H1 (cell line): ENCODE data around the gene ISG20L2. TPM values are rescaled to one million over a fixed set of nuclear protein-coding genes. Genes with fewer than 3 reads are reported as not detected.

Experiments
- CTCF ChIA-PET: fragments of 300-600 bp; sonication (Branson Sonifier 250); formaldehyde crosslinking; loops from one replicate; lab custom pipeline; 2021; ENCODE audit not compliant: partially characterized antibody; lab: Charles Lee
- POLR2A ChIA-PET: fragments of 300-600 bp; sonication (Branson Sonifier 250); formaldehyde crosslinking; loops from one replicate; lab custom pipeline; 2021; ENCODE audit warnings: inconsistent platforms; ENCODE audit not compliant: partially characterized antibody; lab: Charles Lee
- DNase-seq, 2 experiments: peaks; one replicate each; pipeline versions ENCODE4 v3.0.0 to v3.0.0-alpha.2; 2010 to 2022; ENCODE audit warnings: low spot score in 2 of 2, low read depth in 1 of 2, mixed read lengths in 1 of 2
- FAIRE-seq: peaks from 2 replicates; lab custom pipeline; 2011; peaks lifted over from hg19 to GRCh38; lab: Jason Lieb, UNC
- H2AFZ ChIP-seq: 2 replicates; pipeline ENCODE4 v1.8.1; 2012; ENCODE audit warnings: low read length, inconsistent platforms
- H2AK5ac ChIP-seq: 2 replicates; pipeline ENCODE4 v1.6.1; 2013; ENCODE audit warnings: low read depth, low read length
- H2BK120ac ChIP-seq: replicated peaks from 2 replicates; pipeline ENCODE3; 2013; ENCODE audit warnings: low read depth, low read length, inconsistent platforms
- H2BK12ac ChIP-seq: 2 replicates; pipeline ENCODE4 v1.6.1; 2013; ENCODE audit warnings: low read depth, low read length
- H2BK15ac ChIP-seq: 2 replicates; pipeline ENCODE4 v1.6.1; 2013; ENCODE audit warnings: low read length
- H2BK20ac ChIP-seq: 2 replicates; pipeline ENCODE4 v1.6.1; 2013; ENCODE audit warnings: low read length
- H2BK5ac ChIP-seq: 2 replicates; pipeline ENCODE4 v1.6.1; 2013; ENCODE audit warnings: low read depth, low read length
- H3K14ac ChIP-seq: 2 replicates; pipeline ENCODE4 v1.6.1; 2013; ENCODE audit warnings: inconsistent platforms; ENCODE audit not compliant: insufficient read length
- H3K18ac ChIP-seq: 2 replicates; pipeline ENCODE4 v1.6.1; 2013; ENCODE audit warnings: low read length; ENCODE audit errors: extremely low read depth
- H3K23ac ChIP-seq: 2 replicates; pipeline ENCODE4 v1.6.1; 2013; ENCODE audit warnings: inconsistent platforms; ENCODE audit not compliant: insufficient read length
- H3K23me2 ChIP-seq: 2 replicates; pipeline ENCODE4 v1.6.1; 2013; ENCODE audit warnings: low read depth, low read length
- H3K27ac ChIP-seq: 2 replicates; pipeline ENCODE4 v1.6.1; 2011; ENCODE audit warnings: low read depth, low read length, inconsistent platforms
- H3K27me3 ChIP-seq, 4 experiments: replicated peaks in 1 of 4; 1 replicate in 1 of 4; 2 replicates in 3 of 4; pipeline versions ENCODE4 v1.6.1 to v1.8.1; 2011 to 2013; ENCODE audit warnings: low read length in 3 of 4, mild to moderate bottlenecking in 3 of 4, inconsistent platforms in 2 of 4, mixed read lengths in 2 of 4, moderate library complexity in 1 of 4; ENCODE audit not compliant: control insufficient read depth in 3 of 4, insufficient read depth in 3 of 4; ENCODE audit errors: extremely low read depth in 1 of 4
- H3K36me3 ChIP-seq, 4 experiments: 2 replicates each; pipeline versions ENCODE4 v1.6.1 to v1.8.1; 2011 to 2013; ENCODE audit warnings: mild to moderate bottlenecking in 4 of 4, low read length in 3 of 4, moderate library complexity in 2 of 4, control low read depth in 1 of 4, inconsistent platforms in 1 of 4; ENCODE audit not compliant: insufficient read depth in 4 of 4, control insufficient read depth in 2 of 4
- H3K4ac ChIP-seq: replicated peaks from 2 replicates; pipeline ENCODE3; 2013; ENCODE audit warnings: low read length, low read depth, mixed read lengths, inconsistent platforms; ENCODE audit not compliant: insufficient read length
- H3K4me1 ChIP-seq, 4 experiments: replicated peaks in 1 of 4; 1 replicate in 1 of 4; 2 replicates in 3 of 4; pipeline versions ENCODE4 v1.6.1 to v1.8.1; 2011 to 2013; ENCODE audit warnings: low read length in 3 of 4, inconsistent platforms in 2 of 4, mixed read lengths in 1 of 4; ENCODE audit not compliant: insufficient read depth in 4 of 4, control insufficient read depth in 3 of 4
- H3K4me2 ChIP-seq, 2 experiments: 2 replicates each; pipeline versions ENCODE4 v1.6.1 to v1.8.1; 2011 to 2013; ENCODE audit warnings: low read depth in 2 of 2, low read length in 2 of 2, control low read depth in 1 of 2, inconsistent platforms in 1 of 2, mild to moderate bottlenecking in 1 of 2; ENCODE audit not compliant: insufficient read depth in 1 of 2
- H3K4me3 ChIP-seq, 4 experiments: fragments of 200-600, 300-600 bp in 1 of 4; sonication (generic), shearing (Covaris generic), sonication (Bioruptor Twin) in 1 of 4; 2 replicates each; pipeline versions ENCODE4 v1.5.1 to v1.8.1; 2011 to 2016; ENCODE audit warnings: low read length in 4 of 4, low read depth in 3 of 4, control low read depth in 2 of 4, inconsistent platforms in 2 of 4, mild to moderate bottlenecking in 2 of 4, mixed read lengths in 1 of 4, moderate library complexity in 1 of 4; ENCODE audit not compliant: insufficient read depth in 2 of 4; ENCODE audit errors: extremely low read depth in 1 of 4
- H3K56ac ChIP-seq: replicated peaks from 2 replicates; pipeline ENCODE3; 2013; ENCODE audit warnings: low read depth, mild to moderate bottlenecking, mixed read lengths, low read length, inconsistent platforms; ENCODE audit not compliant: insufficient read length
- H3K79me1 ChIP-seq: 2 replicates; pipeline ENCODE4 v1.6.1; 2013; ENCODE audit warnings: low read depth, low read length, control low read depth
- H3K79me2 ChIP-seq, 2 experiments: 2 replicates each; pipeline versions ENCODE4 v1.6.1 to v1.8.1; 2012 to 2013; ENCODE audit warnings: low read length in 2 of 2, mild to moderate bottlenecking in 2 of 2, inconsistent platforms in 1 of 2; ENCODE audit not compliant: insufficient read depth in 2 of 2, control insufficient read depth in 1 of 2
- H3K9ac ChIP-seq, 4 experiments: replicated peaks in 1 of 4; 1 replicate in 1 of 4; 2 replicates in 3 of 4; pipeline versions ENCODE4 v1.6.1 to v1.8.1; 2011 to 2013; ENCODE audit warnings: low read depth in 3 of 4, low read length in 3 of 4, control low read depth in 2 of 4, mild to moderate bottlenecking in 2 of 4, moderate library complexity in 2 of 4, inconsistent platforms in 1 of 4; ENCODE audit errors: extremely low read depth in 1 of 4
- H3K9me3 ChIP-seq, 2 experiments: 2 replicates each; pipeline versions ENCODE4 v1.6.1 to v1.8.1; 2012 to 2013; ENCODE audit warnings: mild to moderate bottlenecking in 2 of 2, moderate library complexity in 2 of 2, control low read depth in 1 of 2, inconsistent platforms in 1 of 2, low read depth in 1 of 2, low read length in 1 of 2, mixed read lengths in 1 of 2; ENCODE audit not compliant: insufficient read depth in 2 of 2
- H4K20me1 ChIP-seq, 2 experiments: replicated peaks in 1 of 2; 2 replicates each; pipeline versions ENCODE3 to v1.8.1; 2011 to 2013; ENCODE audit warnings: inconsistent platforms in 2 of 2, low read length in 2 of 2, mild to moderate bottlenecking in 1 of 2; ENCODE audit not compliant: insufficient read depth in 2 of 2, control insufficient read depth in 1 of 2
- H4K5ac ChIP-seq: 2 replicates; pipeline ENCODE4 v1.6.1; 2013; ENCODE audit warnings: low read length, low read depth, mixed read lengths, inconsistent platforms; ENCODE audit not compliant: insufficient read length
- H4K8ac ChIP-seq: 2 replicates; pipeline ENCODE4 v1.8.0; 2013; ENCODE audit warnings: mild to moderate bottlenecking, moderate library complexity, low read length, inconsistent platforms; ENCODE audit not compliant: insufficient read depth; ENCODE audit errors: extremely low read depth
- H4K91ac ChIP-seq: replicated peaks from 2 replicates; pipeline ENCODE3; 2013; ENCODE audit warnings: low read length, mixed read lengths, inconsistent platforms; ENCODE audit not compliant: insufficient read length
- CREB1 ChIP-seq: IDR thresholded peaks from 2 replicates; pipeline ENCODE4 v1.6.1; 2012; ENCODE audit warnings: inconsistent platforms
- CTBP2 ChIP-seq: IDR thresholded peaks from 2 replicates; pipeline ENCODE4 v1.7.0; 2011; ENCODE audit warnings: borderline replicate concordance, mild to moderate bottlenecking, moderate library complexity, mixed read lengths, low read length; ENCODE audit not compliant: insufficient read depth, insufficient read length
- EGR1 ChIP-seq: IDR thresholded peaks from 2 replicates; pipeline ENCODE4 v1.6.1; 2011; ENCODE audit warnings: low read depth, low read length, borderline replicate concordance
- EZH2 ChIP-seq: fragments of 200-600 bp; sonication (generic); IDR thresholded peaks from 2 replicates; pipeline ENCODE4 v1.7.1; 2012; ENCODE audit warnings: low read depth, mild to moderate bottlenecking, moderate library complexity, low read length, inconsistent platforms; ENCODE audit not compliant: severe bottlenecking
- HDAC2 ChIP-seq, 2 experiments: fragments of 300-600 bp in 1 of 2; sonication (generic) in 1 of 2; IDR thresholded peaks; 2 replicates each; pipeline ENCODE4 v1.6.1; 2011 to 2012; ENCODE audit warnings: low read depth in 2 of 2, low read length in 2 of 2, mild to moderate bottlenecking in 2 of 2, moderate library complexity in 2 of 2, borderline replicate concordance in 1 of 2, inconsistent platforms in 1 of 2
- POLR2A ChIP-seq, 2 experiments: IDR thresholded peaks; 1 replicate in 1 of 2; 2 replicates in 1 of 2; pipeline ENCODE4 v1.6.1; 2011; ENCODE audit warnings: low read depth in 2 of 2, low read length in 2 of 2, mild to moderate bottlenecking in 2 of 2; ENCODE audit errors: control extremely low read depth in 1 of 2
- RAD21 ChIP-seq, 2 experiments: IDR thresholded peaks in 1 of 2; conservative IDR thresholded peaks in 1 of 2; 2 replicates each; pipeline ENCODE4 v1.6.1; 2011; ENCODE audit warnings: low read depth in 2 of 2, low read length in 2 of 2, improper control_type of control experiment in 1 of 2, inconsistent platforms in 1 of 2, mild to moderate bottlenecking in 1 of 2, moderate library complexity in 1 of 2
- RBBP5 ChIP-seq: IDR thresholded peaks from 2 replicates; pipeline ENCODE4 v1.7.1; 2012; ENCODE audit warnings: low read depth, mild to moderate bottlenecking, inconsistent platforms, low read length, moderate library complexity, borderline replicate concordance
- SIN3A ChIP-seq, 2 experiments: IDR thresholded peaks in 1 of 2; conservative IDR thresholded peaks in 1 of 2; 2 replicates each; pipeline ENCODE4 v1.6.1; 2011 to 2012; ENCODE audit warnings: low read length in 2 of 2, improper control_type of control experiment in 1 of 2, low read depth in 1 of 2, mild to moderate bottlenecking in 1 of 2
- WGBS, 2 experiments: shearing (Covaris generic) in 1 of 2; methylation state at CpG; one replicate each; pipeline versions ENCODE4 v1.1.6 to v1.1.7; 2013 to 2015; ENCODE audit warnings: low lambda C conversion rate in 2 of 2, mixed read lengths in 2 of 2, inconsistent platforms in 1 of 2, low coverage in 1 of 2, missing lambda C conversion rate in 1 of 2; ENCODE audit not compliant: insufficient replicate concordance in 2 of 2, insufficient coverage in 1 of 2, insufficient read length in 1 of 2; ENCODE audit errors: extremely low coverage in 1 of 2, missing lambda C conversion rate in 1 of 2; 5-methylcytosine and 5-hydroxymethylcytosine counted together
- polyA plus RNA-seq, 7 experiments: library from polyadenylated mRNA; depleted of rRNA in 3 of 7; stranded (reverse) in 5 of 7; unstranded in 2 of 7; fragments of >200 nt in 5 of 7; fragments of 200-250 nt in 2 of 7; gene quantifications; 1 replicate in 5 of 7; 2 replicates in 1 of 7; 4 replicates in 1 of 7; pipeline versions ENCODE4 v1.2.1 to v1.2.3, GENCODE V29; 2011 to 2013; ENCODE audit warnings: missing spikeins in 2 of 7, mixed read lengths in 2 of 7
- total RNA-seq: library from RNA; stranded (reverse); fragmentation: NEBNext Ultra II Directional; extraction: Animal tissue kit (Norgen Biotek cat#: 25700); gene quantifications from 2 replicates; pipeline ENCODE4 v1.2.1, GENCODE V29; 2021

ISG20L2 gene
- total and polyA plus RNA-seq, 2 of the 8 experiments (the other 6 are each of a cell fraction or from before 2014, with no cell fraction given), result 47.5 to 53.0 TPM

DNA sequence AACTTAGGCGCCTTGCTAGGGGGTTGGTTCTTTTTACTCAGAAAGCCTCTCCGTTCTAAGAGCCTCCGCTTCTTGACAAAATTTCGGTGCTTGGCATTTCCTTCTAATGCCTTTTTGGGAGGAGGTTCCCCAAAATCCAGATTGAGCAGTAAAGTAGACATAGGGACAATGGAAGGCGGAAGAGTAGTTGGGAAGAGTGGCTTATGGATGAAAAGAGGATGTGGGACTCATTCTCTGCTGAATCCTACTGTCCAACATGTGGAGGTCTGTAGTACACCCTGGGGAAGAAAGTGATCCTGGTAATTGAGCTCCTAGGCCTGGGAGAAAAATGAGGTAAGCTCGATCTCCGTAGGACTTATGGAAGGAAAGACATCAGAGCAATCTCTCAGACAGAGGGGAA is 1.1 kb downstream of the ISG20L2 start:
- Histone ChIP-seq H2BK5ac (peak overlapping the region; percentile 62; the same call in 1 of the 2 replicates), H3K79me2 (peaks cover 22 to 74% of the 10 kb centered on the region in 2 experiments), H2AK5ac (peak overlapping the region; percentile 2), H3K36me3 (peaks cover 12 to 23% (median 21%) of the 10 kb centered on the region in 4 experiments), H4K8ac (no peak overlapping the region), H2BK120ac (no peak overlapping the region), H2BK15ac (no peak overlapping the region), H3K23me2 (peaks cover 8% of the 10 kb centered on the region), H3K27me3 (no peaks in the 10 kb centered on the region), H2AFZ (no peak overlapping the region), H3K4me2 (peak overlapping the region; percentile 91 to 97), H2BK20ac (no peak overlapping the region), H3K4ac (no peak overlapping the region), H3K4me3 (peak overlapping the region; percentile 83 to 100 (median 94)), H4K5ac (no peak overlapping the region), H3K14ac (no peak overlapping the region), H3K4me1 (peaks cover 0 to 23% (median 18%) of the 10 kb centered on the region in 4 experiments; a peak in 6 of 7 replicates), H4K91ac (no peak overlapping the region), H2BK12ac (peak overlapping the region; percentile 13; the same call in 1 of the 2 replicates), H3K56ac (no peak overlapping the region), H3K27ac (peak overlapping the region; percentile 89; the same call in 1 of the 2 replicates), H3K18ac (no peak overlapping the region), H3K9ac (peak overlapping the region; percentile 89 to 95 (median 92)), H3K9me3 (no peaks in the 10 kb centered on the region), H3K23ac (no peak overlapping the region), H3K79me1 (peaks cover 9% of the 10 kb centered on the region), H4K20me1 (peaks cover 21 to 32% of the 10 kb centered on the region in 2 experiments)
- DNase-seq, result no peak
- ChIA-PET POLR2A (interaction anchor here (1.1 to 13.3 kb wide), 15 partner anchors 11 to 172 kb away, joined by 3 to 214 read pairs (median 14); partner anchors contain the start of genes CRABP2, HDGF, MRPL24 and NES), CTCF (interaction anchor here (0.8 to 65.2 kb wide), 33 partner anchors 8 to 200 kb away, joined by 3 to 4284 read pairs (median 11); partner anchors contain the start of genes CRABP2, HAPLN2, HDGF and INSRR)
- TF ChIP-seq HDAC2 (IDR thresholded peaks at IDR 0.05; ENCODE audit: borderline replicate concordance in 1 of 2, low read depth in 2 of 2, low read length in 2 of 2) (no peak), RBBP5 (no peak), EZH2 (no peak), SIN3A (conservative IDR thresholded peaks at IDR 0.05 in 1 of 2, IDR thresholded peaks at IDR 0.05 in 1 of 2; ENCODE audit: low read depth in 1 of 2, low read length in 2 of 2) (no peak), EGR1 (no peak), POLR2A (IDR thresholded peaks at IDR 0.05; ENCODE audit: control extremely low read depth in 1 of 2, low read depth in 2 of 2, low read length in 2 of 2) (no peak), CTBP2 (no peak), RAD21 (IDR thresholded peaks at IDR 0.05 in 1 of 2, conservative IDR thresholded peaks at IDR 0.05 in 1 of 2; ENCODE audit: low read depth in 2 of 2, low read length in 2 of 2) (no peak), CREB1 (no peak)
- FAIRE-seq, result no peak
- 69% methylated on average over 7 of the region's 7 CpGs; no CpG with 5 or more reads in 1 of the 2 experiments for WGBS, 2 experiments
